Suppressor macrophage treated with lipopolysaccharide for 4 hours (primary cell): ENCODE measurements around the gene OR8J1.
"Not testable (repeated sequence)": the region's sequence is repeated elsewhere in the genome, so short reads cannot be mapped to it uniquely, and the experiment has no call there.

Experiments
- DNase-seq: peaks from one replicate; pipeline ENCODE4 v3.0.0-alpha.2; 2020

The OR8J1 gene, protein sequence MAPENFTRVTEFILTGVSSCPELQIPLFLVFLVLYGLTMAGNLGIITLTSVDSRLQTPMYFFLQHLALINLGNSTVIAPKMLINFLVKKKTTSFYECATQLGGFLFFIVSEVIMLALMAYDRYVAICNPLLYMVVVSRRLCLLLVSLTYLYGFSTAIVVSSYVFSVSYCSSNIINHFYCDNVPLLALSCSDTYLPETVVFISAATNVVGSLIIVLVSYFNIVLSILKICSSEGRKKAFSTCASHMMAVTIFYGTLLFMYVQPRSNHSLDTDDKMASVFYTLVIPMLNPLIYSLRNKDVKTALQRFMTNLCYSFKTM

GRCh38 chr11:56353991-56354390, at the start of gene OR8J1:
Gene OR8J1 (plus strand): TSS chr11:56354291. CDS start chr11:56360247, 5,956 bp downstream.
- DNase-seq, result no peak

- no peak for DNase-seq
Observed at GRCh38 chr11:56307836-56308235, 46.3 kb upstream of the OR8J1 start.

DNA sequence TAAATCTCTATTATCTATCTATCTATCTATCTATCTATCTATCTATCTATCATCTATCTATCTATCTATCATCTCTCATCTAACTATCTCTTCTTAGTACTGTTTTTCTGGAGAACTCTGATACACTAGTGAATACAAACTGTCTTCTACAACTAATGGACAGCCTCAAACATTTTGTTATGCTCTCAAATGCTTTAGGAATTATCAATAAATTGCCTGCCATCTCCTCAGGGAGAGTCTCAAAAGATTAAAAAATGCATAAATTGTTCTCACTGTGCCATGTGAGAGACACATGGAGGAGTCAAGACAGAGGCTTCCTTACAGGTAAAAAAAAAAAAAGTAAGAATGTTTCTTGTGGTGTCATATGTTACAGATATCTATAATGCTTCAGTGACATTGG, 39.2 kb upstream of the OR8J1 start, which contains the start of gene OR8K3:
Gene OR8K3, plus strand, starts transcription at position 301 of the 400 bp plus-strand sequence. CDS start 3,163 bp downstream, outside the sequence.
- no peak for DNase-seq

DNA sequence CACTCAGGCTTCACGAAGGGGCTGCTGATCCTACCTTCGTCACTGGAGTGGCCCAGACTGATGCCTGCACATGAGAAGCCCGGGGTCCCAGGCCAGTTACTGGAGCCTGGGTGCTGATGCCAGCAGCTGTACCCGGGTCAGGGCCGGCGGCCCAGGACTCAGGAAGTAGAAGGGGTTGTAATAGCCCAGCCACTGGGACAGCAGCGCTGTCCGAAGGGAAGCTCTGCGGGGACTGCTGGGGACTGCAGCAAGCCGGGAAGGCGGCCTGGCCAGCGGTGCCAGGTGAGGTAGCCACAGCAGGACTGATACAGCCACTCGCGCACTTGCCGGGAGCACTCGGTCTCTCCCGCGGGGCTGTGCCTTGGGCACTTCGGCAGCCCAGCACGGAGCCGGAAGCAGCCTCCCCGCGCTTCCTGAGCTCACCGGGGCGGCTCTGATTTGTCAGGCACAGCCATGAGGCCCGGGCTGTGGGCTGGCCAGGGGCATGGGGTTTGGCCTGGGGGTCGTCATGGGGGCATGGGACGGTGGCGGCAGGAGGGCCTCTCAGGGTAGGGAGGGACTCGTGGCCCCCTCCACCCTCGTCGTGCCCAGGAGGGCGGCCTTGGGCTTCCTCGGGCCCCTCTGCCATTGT, 22.1 kb upstream of the OR8J1 start:
- no peak for DNase-seq

GRCh38 chr11:56333156-56333555, 20.9 kb upstream of the OR8J1 start:
- DNase-seq, result no peak

GRCh38 chr11:56340289-56340688, 13.8 kb upstream of the OR8J1 start:
- DNase-seq, result no peak

- DNase-seq, result no peak
Observed at GRCh38 chr11:56345739-56346138, 8.4 kb upstream of the OR8J1 start, which contains the start of gene OR8K1. Gene OR8K1 (plus strand): TSS chr11:56346039. CDS start chr11:56346039, 0 bp downstream.

GRCh38 chr11:56375324-56375723, 21.2 kb downstream of the OR8J1 start, which contains the start of gene OR8U1:
Gene OR8U1 (plus strand): TSS chr11:56375624. CDS start chr11:56375624, 0 bp downstream.
- DNase-seq, result no peak

DNA sequence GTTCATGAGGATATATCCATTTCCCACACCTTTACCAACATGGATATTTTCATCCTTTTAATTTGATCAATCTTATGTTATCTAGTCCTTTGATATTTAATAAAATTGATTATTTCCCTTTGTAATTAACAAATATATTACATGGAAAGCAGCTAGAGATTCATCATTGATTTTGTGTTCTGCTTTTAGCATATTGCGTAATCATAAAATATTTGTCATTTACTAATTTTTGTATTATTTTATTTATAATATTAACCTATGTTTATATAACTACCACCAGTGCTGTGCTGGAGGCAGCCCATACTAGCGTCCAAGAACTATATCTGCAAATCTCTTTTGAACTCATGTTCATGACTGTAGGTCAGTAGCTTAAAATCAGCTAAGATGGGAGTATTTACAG, 26.0 kb downstream of the OR8J1 start:
- DNase-seq, result no peak

GRCh38 chr11:56394381-56394780, 40.3 kb downstream of the OR8J1 start:
- no peak for DNase-seq

GRCh38 chr11:56396047-56396446, 42.0 kb downstream of the OR8J1 start:
- DNase-seq, result no peak

GRCh38 chr11:56401858-56402461, 47.9 kb downstream of the OR8J1 start:
- not testable (repeated sequence) for DNase-seq

DNA sequence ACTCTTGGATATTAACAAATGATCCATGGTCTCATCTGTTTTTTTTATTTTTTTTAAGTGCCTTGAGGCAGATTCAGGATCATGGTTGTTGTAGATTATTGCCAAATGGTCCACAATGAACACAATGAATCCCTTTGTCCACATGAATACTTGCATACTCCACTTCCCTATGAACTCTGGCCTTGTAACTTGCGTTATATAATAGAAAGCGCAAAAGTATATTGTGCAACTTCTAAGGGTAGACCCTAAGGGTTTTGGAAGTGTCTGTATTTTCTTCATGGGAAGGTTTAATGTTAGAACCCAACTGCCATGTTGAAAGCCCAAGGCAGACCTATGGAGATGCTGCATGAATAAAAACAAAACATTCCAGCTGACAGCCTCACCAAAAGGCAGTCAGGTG, 50.3 kb downstream of the OR8J1 start:
- no peak for DNase-seq

DNA sequence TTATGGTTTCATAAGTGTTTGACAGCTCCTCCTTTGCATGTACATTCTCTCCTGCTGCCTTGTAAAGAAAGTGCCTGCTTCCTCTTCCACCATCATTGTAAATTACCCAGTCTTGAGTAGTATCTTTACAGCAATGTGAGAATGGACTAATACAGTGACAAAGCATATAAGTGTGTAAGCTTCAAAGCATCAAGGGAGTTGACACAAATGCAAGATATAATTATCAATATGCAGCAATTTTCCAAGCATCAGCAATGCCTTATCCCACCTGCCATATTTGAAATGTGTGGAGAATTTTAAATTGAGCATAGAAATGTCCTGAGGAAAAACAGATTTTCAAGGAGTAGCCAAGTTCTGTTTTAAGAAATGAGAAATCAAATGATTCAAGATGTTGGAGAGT, 56.7 kb downstream of the OR8J1 start:
- DNase-seq, result no peak
